H9 (cell line): ENCODE data around the gene PDLIM7. TPM values are rescaled to one million over a fixed set of nuclear protein-coding genes. Genes with fewer than 3 reads are reported as not detected.

Source experiments
- DNase-seq: peaks from one replicate; pipeline ENCODE4 v3.0.0-alpha.2; 2017
- H2AFZ ChIP-seq: one replicate; pipeline ENCODE4 v1.6.1; 2013; ENCODE audit warnings: mild to moderate bottlenecking, low read length, control low read depth, moderate library complexity
- H2AK5ac ChIP-seq: 2 replicates; pipeline ENCODE4 v1.6.1; 2013; ENCODE audit warnings: low read length, control low read depth, mixed read lengths; ENCODE audit not compliant: insufficient read length
- H2BK120ac ChIP-seq: one replicate; pipeline ENCODE4 v1.6.1; 2013; ENCODE audit warnings: low read depth, mild to moderate bottlenecking, low read length, control low read depth, inconsistent platforms; ENCODE audit not compliant: poor library complexity, severe bottlenecking
- H2BK12ac ChIP-seq: 2 replicates; pipeline ENCODE4 v1.6.1; 2013; ENCODE audit warnings: low read length, control low read depth, mixed read lengths, low read depth; ENCODE audit not compliant: insufficient read length
- H2BK15ac ChIP-seq: 2 replicates; pipeline ENCODE4 v1.6.1; 2013; ENCODE audit warnings: low read depth, low read length, control low read depth
- H2BK20ac ChIP-seq: one replicate; pipeline ENCODE4 v1.6.1; 2013; ENCODE audit warnings: low read depth, mild to moderate bottlenecking, low read length, control low read depth, inconsistent platforms; ENCODE audit not compliant: poor library complexity, severe bottlenecking
- H2BK5ac ChIP-seq: 2 replicates; pipeline ENCODE4 v1.6.1; 2013; ENCODE audit warnings: low read length, control low read depth, mixed read lengths; ENCODE audit not compliant: insufficient read length
- H3K14ac ChIP-seq: 2 replicates; pipeline ENCODE4 v1.6.1; 2013; ENCODE audit warnings: low read length, control low read depth; ENCODE audit not compliant: insufficient read depth
- H3K18ac ChIP-seq: 2 replicates; pipeline ENCODE4 v1.6.1; 2013; ENCODE audit warnings: low read depth, mild to moderate bottlenecking, mixed read lengths, low read length, control low read depth; ENCODE audit not compliant: insufficient read length
- H3K23ac ChIP-seq: 2 replicates; pipeline ENCODE4 v1.6.1; 2013; ENCODE audit warnings: low read length, control low read depth, mixed read lengths, low read depth; ENCODE audit not compliant: insufficient read length
- H3K23me2 ChIP-seq: 2 replicates; pipeline ENCODE4 v1.6.1; 2013; ENCODE audit warnings: low read depth, mild to moderate bottlenecking, mixed read lengths, low read length, control low read depth; ENCODE audit not compliant: insufficient read length, poor library complexity, severe bottlenecking
- H3K27ac ChIP-seq: 2 replicates; pipeline ENCODE4 v1.5.1; 2013; ENCODE audit warnings: low read length, control low read depth, mixed read lengths, low read depth; ENCODE audit not compliant: insufficient read length
- H3K27me3 ChIP-seq: 2 replicates; pipeline ENCODE4 v1.6.1; 2013; ENCODE audit warnings: low read length, control low read depth, inconsistent platforms; ENCODE audit not compliant: insufficient read depth
- H3K4ac ChIP-seq: 2 replicates; pipeline ENCODE4 v1.6.1; 2013; ENCODE audit warnings: low read depth, mild to moderate bottlenecking, control low read depth, inconsistent platforms, low read length, moderate library complexity
- H3K4me1 ChIP-seq: 2 replicates; pipeline ENCODE4 v1.6.1; 2013; ENCODE audit warnings: low read length, control low read depth, inconsistent platforms; ENCODE audit not compliant: insufficient read depth
- H3K4me2 ChIP-seq: 2 replicates; pipeline ENCODE4 v1.6.1; 2013; ENCODE audit warnings: low read length, control low read depth, mixed read lengths; ENCODE audit not compliant: insufficient read length, insufficient read depth
- H3K56ac ChIP-seq: 2 replicates; pipeline ENCODE4 v1.6.1; 2013; ENCODE audit warnings: low read depth, mild to moderate bottlenecking, mixed read lengths, low read length, control low read depth; ENCODE audit not compliant: insufficient read length
- H3K79me1 ChIP-seq: 2 replicates; pipeline ENCODE4 v1.6.1; 2013; ENCODE audit warnings: low read depth, mild to moderate bottlenecking, moderate library complexity, low read length, control low read depth, inconsistent platforms; ENCODE audit not compliant: insufficient read depth, poor library complexity, severe bottlenecking
- H3K79me2 ChIP-seq: 2 replicates; pipeline ENCODE4 v1.6.1; 2013; ENCODE audit warnings: low read length, control low read depth, inconsistent platforms; ENCODE audit not compliant: insufficient read depth
- H3K9ac ChIP-seq: 2 replicates; pipeline ENCODE4 v1.6.1; 2013; ENCODE audit warnings: low read length, control low read depth, mixed read lengths; ENCODE audit not compliant: insufficient read length; ENCODE audit errors: extremely low read depth
- H3K9me3 ChIP-seq: one replicate; pipeline ENCODE4 v1.6.1; 2013; ENCODE audit warnings: low read depth, low read length, inconsistent platforms; ENCODE audit not compliant: control insufficient read depth
- H3T11ph ChIP-seq: one replicate; pipeline ENCODE4 v1.6.1; 2013; ENCODE audit warnings: mild to moderate bottlenecking, low read length, control low read depth, inconsistent platforms
- H4K20me1 ChIP-seq: one replicate; pipeline ENCODE4 v1.6.1; 2013; ENCODE audit not compliant: control insufficient read depth, insufficient read length, insufficient read depth
- H4K5ac ChIP-seq: 2 replicates; pipeline ENCODE4 v1.6.1; 2013; ENCODE audit warnings: low read depth, mild to moderate bottlenecking, mixed read lengths, low read length, control low read depth; ENCODE audit not compliant: insufficient read length
- H4K8ac ChIP-seq: replicated peaks from 2 replicates; pipeline ENCODE4 v1.6.1; 2013; ENCODE audit warnings: low read length, control low read depth, mixed read lengths, low read depth; ENCODE audit not compliant: insufficient read length
- H4K91ac ChIP-seq: 2 replicates; pipeline ENCODE4 v1.6.1; 2013; ENCODE audit warnings: low read depth, mild to moderate bottlenecking, moderate library complexity, mixed read lengths, low read length, control low read depth; ENCODE audit not compliant: insufficient read length
- H3K27ac Mint-ChIP-seq, 3 experiments: 2 replicates in 2 of 3; 3 replicates in 1 of 3; pipeline ENCODE4 v1.8.0; 2020 to 2021; ENCODE audit warnings: mixed read lengths in 3 of 3, mild to moderate bottlenecking in 1 of 3, moderate library complexity in 1 of 3
- H3K27me3 Mint-ChIP-seq: 2 replicates; pipeline ENCODE4 v1.8.0; 2021; ENCODE audit warnings: low read depth, mild to moderate bottlenecking, moderate library complexity, mixed read lengths
- H3K36me3 Mint-ChIP-seq, 3 experiments: 2 replicates in 2 of 3; 3 replicates in 1 of 3; pipeline ENCODE4 v1.8.0; 2020 to 2021; ENCODE audit warnings: low read depth in 3 of 3, mixed read lengths in 3 of 3; ENCODE audit not compliant: insufficient read depth in 1 of 3
- H3K4me1 Mint-ChIP-seq, 2 experiments: 2 replicates each; pipeline ENCODE4 v1.8.0; 2020; ENCODE audit warnings: mixed read lengths in 2 of 2
- H3K4me3 Mint-ChIP-seq, 2 experiments: 2 replicates in 1 of 2; 3 replicates in 1 of 2; pipeline ENCODE4 v1.8.0; 2020 to 2021; ENCODE audit warnings: mild to moderate bottlenecking in 2 of 2, mixed read lengths in 2 of 2, moderate library complexity in 1 of 2
- H3K9me3 Mint-ChIP-seq, 2 experiments: 2 replicates in 1 of 2; 3 replicates in 1 of 2; pipeline ENCODE4 v1.8.0; 2020; ENCODE audit warnings: mild to moderate bottlenecking in 2 of 2, mixed read lengths in 2 of 2, moderate library complexity in 1 of 2
- CTCF ChIP-seq: fragments of 200-600 bp; sonication (generic); conservative IDR thresholded peaks from 3 replicates; pipeline ENCODE4 v1.8.0; 2021; ENCODE audit warnings: antibody characterized with exemption, mild to moderate bottlenecking
- WGBS: extraction: QIAGEN DNeasy Blood & Tissue Kit; methylation state at CpG from one replicate; pipeline ENCODE4 v1.1.7; 2013; ENCODE audit warnings: missing lambda C conversion rate, low lambda C conversion rate, mixed read lengths; ENCODE audit not compliant: insufficient read length; ENCODE audit errors: extremely low coverage; 5-methylcytosine and 5-hydroxymethylcytosine counted together
- total RNA-seq: library from RNA; stranded (reverse); gene quantifications from 2 replicates; pipeline ENCODE4 v1.2.1, GENCODE V29; 2021

PDLIM7 gene
- total RNA-seq, 1 experiment from 2014 or later, result 137 TPM

- peaks cover 12% of the 10 kb centered on the region for H3K27me3 Mint-ChIP-seq
- Histone ChIP-seq H3T11ph (no peak overlapping the region), H2BK12ac (no peak overlapping the region), H3K4me1 (no peaks in the 10 kb centered on the region), H4K8ac (no peak overlapping the region), H2BK20ac (no peak overlapping the region), H3K23ac (no peak overlapping the region), H2BK15ac (no peak overlapping the region), H3K18ac (no peak overlapping the region), H3K79me2 (no peaks in the 10 kb centered on the region), H2BK5ac (no peak overlapping the region), H3K9me3 (no peaks in the 10 kb centered on the region), H3K4me2 (no peak overlapping the region), H3K9ac (no peak overlapping the region), H2BK120ac (no peak overlapping the region), H2AK5ac (no peak overlapping the region), H2AFZ (no peak overlapping the region), H3K27me3 (peaks cover 4% of the 10 kb centered on the region; the same call in 1 of the 2 replicates), H4K5ac (no peak overlapping the region), H3K27ac (no peak overlapping the region), H4K91ac (no peak overlapping the region), H3K23me2 (peaks cover 14% of the 10 kb centered on the region), H3K79me1 (no peaks in the 10 kb centered on the region), H3K56ac (no peak overlapping the region), H3K4ac (no peak overlapping the region), H3K14ac (no peak overlapping the region), H4K20me1 (no peaks in the 10 kb centered on the region)
- no CpG with 5 or more reads among the region's 24 CpGs for WGBS
- peak; percentile 62 for TF ChIP-seq CTCF
- H3K4me1 Mint-ChIP-seq, result peaks cover 21 to 28% of the 10 kb centered on the region in 2 experiments
- no peaks in the 10 kb centered on the region; a peak in 1 of 5 replicates for H3K9me3 Mint-ChIP-seq
- peak; percentile 99 for DNase-seq
- peaks cover 27 to 50% (median 43%) of the 10 kb centered on the region in 3 experiments for H3K36me3 Mint-ChIP-seq
- H3K27ac Mint-ChIP-seq, result peak overlapping the region; percentile 94 to 98 (median 95); a peak in 6 of 7 replicates
- peak overlapping the region; percentile 34 to 67; a peak in 4 of 5 replicates for H3K4me3 Mint-ChIP-seq
These were observed 40.2 kb downstream of the PDLIM7 start for GRCh38 chr5:177456976-177457851.
